Smooth muscle cell (in vitro differentiated cells): ENCODE data around the gene PCSK1. TPM values are rescaled to one million over a fixed set of nuclear protein-coding genes. Genes with fewer than 3 reads are reported as not detected.

Experiments
- DNase-seq: peaks from one replicate; lab custom pipeline; 2025; ENCODE audit not compliant: unreplicated experiment; lab: John Stamatoyannopoulos, UW
- H2AFZ ChIP-seq: fragments of 200-600 bp; sonication (generic); 2 replicates; pipeline ENCODE4 v1.6.0; 2016; ENCODE audit warnings: antibody characterized with exemption, low read depth, mild to moderate bottlenecking
- H3F3A ChIP-seq: fragments of 200-600 bp; sonication (generic); 2 replicates; pipeline ENCODE4 v1.6.0; 2017; ENCODE audit warnings: antibody characterized with exemption, low read depth
- H3K27ac ChIP-seq: fragments of 200-600 bp; sonication (generic); 2 replicates; pipeline ENCODE4 v1.5.1; 2016; ENCODE audit warnings: low read depth, mild to moderate bottlenecking
- H3K27me3 ChIP-seq: fragments of 200-600 bp; sonication (generic); 2 replicates; pipeline ENCODE4 v1.6.1; 2016; ENCODE audit warnings: low read depth, mild to moderate bottlenecking
- H3K36me3 ChIP-seq: fragments of 200-600 bp; sonication (generic); 2 replicates; pipeline ENCODE4 v1.5.1; 2016; ENCODE audit warnings: low read depth
- H3K4me1 ChIP-seq: fragments of 200-600 bp; sonication (generic); 2 replicates; pipeline ENCODE4 v1.5.1; 2016; ENCODE audit warnings: low read depth
- H3K4me2 ChIP-seq: fragments of 200-600 bp; sonication (generic); 2 replicates; pipeline ENCODE4 v1.6.0; 2016; ENCODE audit warnings: mild to moderate bottlenecking
- H3K4me3 ChIP-seq: fragments of 200-600 bp; sonication (generic); 2 replicates; pipeline ENCODE4 v1.5.1; 2016; ENCODE audit warnings: mild to moderate bottlenecking
- H3K79me2 ChIP-seq: fragments of 200-600 bp; sonication (generic); 2 replicates; pipeline ENCODE4 v1.6.0; 2016; ENCODE audit warnings: low read depth, mild to moderate bottlenecking
- H3K9ac ChIP-seq: fragments of 200-600 bp; sonication (generic); 2 replicates; pipeline ENCODE4 v1.6.0; 2016; ENCODE audit warnings: low read depth
- H3K9me3 ChIP-seq: fragments of 200-600 bp; sonication (generic); replicated peaks from 2 replicates; pipeline ENCODE4 v1.5.1; 2016; ENCODE audit warnings: low read depth
- H4K20me1 ChIP-seq: fragments of 200-600 bp; sonication (generic); 2 replicates; pipeline ENCODE4 v1.6.0; 2016; ENCODE audit warnings: low read depth
- CTCF ChIP-seq: fragments of 200-600 bp; sonication (generic); IDR thresholded peaks from 2 replicates; pipeline ENCODE4 v1.5.1; 2017; ENCODE audit warnings: borderline replicate concordance, mild to moderate bottlenecking, antibody characterized with exemption; ENCODE audit not compliant: insufficient read depth, poor library complexity, severe bottlenecking
- WGBS: methylation state at CpG from one replicate; pipeline ENCODE4 v1.1.7; 2016; ENCODE audit warnings: low lambda C conversion rate; 5-methylcytosine and 5-hydroxymethylcytosine counted together
- polyA plus RNA-seq: library from polyadenylated mRNA; unstranded; fragments of >200 nt; fragmentation: Nextera tagmentation; extraction: Ambion mirVana; gene quantifications from 2 replicates; pipeline ENCODE4 v1.2.1, GENCODE V29; 2016
- total RNA-seq: library from RNA; depleted of rRNA; stranded (reverse); fragments of >200 nt; gene quantifications from 2 replicates; pipeline ENCODE4 v1.2.3, GENCODE V29; 2014

The PCSK1 gene
- total and polyA plus RNA-seq, 2 experiments from 2014 or later, result 0.32 to 1.1 TPM

GRCh38 chr5:96377167-96377566 lies 55.9 kb downstream of the PCSK1 start:
- H3F3A ChIP-seq, result no peaks in the 10 kb centered on the region
- H3K79me2 ChIP-seq, result no peaks in the 10 kb centered on the region
- 47% methylated on average over 2 of the region's 2 CpGs for WGBS
- H4K20me1 ChIP-seq, result no peaks in the 10 kb centered on the region
- H2AFZ ChIP-seq, result no peak overlapping the region
- H3K27me3 ChIP-seq, result peaks cover 11% of the 10 kb centered on the region
- H3K4me2 ChIP-seq, result no peak overlapping the region
- no peaks in the 10 kb centered on the region for H3K4me1 ChIP-seq
- H3K4me3 ChIP-seq, result no peak overlapping the region
- DNase-seq, result no peak
- H3K36me3 ChIP-seq, result no peaks in the 10 kb centered on the region
- TF ChIP-seq CTCF, result no peak
- no peak overlapping the region for H3K9ac ChIP-seq
- H3K27ac ChIP-seq, result no peak overlapping the region
- H3K9me3 ChIP-seq, result no peaks in the 10 kb centered on the region

GRCh38 chr5:96374653-96375052 lies 58.4 kb downstream of the PCSK1 start:
- TF ChIP-seq CTCF, result no peak
- H3K4me2 ChIP-seq, result no peak overlapping the region
- H3K4me1 ChIP-seq, result no peaks in the 10 kb centered on the region
- no peaks in the 10 kb centered on the region for H3F3A ChIP-seq
- H3K4me3 ChIP-seq, result no peak overlapping the region
- no peaks in the 10 kb centered on the region for H4K20me1 ChIP-seq
- H3K27me3 ChIP-seq, result peaks cover 7% of the 10 kb centered on the region
- H3K79me2 ChIP-seq, result no peaks in the 10 kb centered on the region
- no peak overlapping the region for H2AFZ ChIP-seq
- 91% methylated on average over 5 of the region's 5 CpGs for WGBS
- H3K9ac ChIP-seq, result no peak overlapping the region
- no peaks in the 10 kb centered on the region for H3K9me3 ChIP-seq
- DNase-seq, result no peak
- no peaks in the 10 kb centered on the region for H3K36me3 ChIP-seq
- no peak overlapping the region for H3K27ac ChIP-seq

GRCh38 chr5:96373381-96373733 lies 59.7 kb downstream of the PCSK1 start:
- Histone ChIP-seq H2AFZ (no peak overlapping the region), H3K36me3 (no peaks in the 10 kb centered on the region), H3K79me2 (no peaks in the 10 kb centered on the region), H3K4me3 (no peak overlapping the region), H3K4me2 (no peak overlapping the region), H3K9ac (no peak overlapping the region), H3K27me3 (peaks cover 5% of the 10 kb centered on the region), H3K4me1 (no peaks in the 10 kb centered on the region), H3K27ac (no peak overlapping the region), H3F3A (no peaks in the 10 kb centered on the region), H3K9me3 (no peaks in the 10 kb centered on the region), H4K20me1 (no peaks in the 10 kb centered on the region)
- no peak for DNase-seq
- TF ChIP-seq CTCF, result no peak
- WGBS, result 88% methylated on average over 4 of the region's 4 CpGs

GRCh38 chr5:96372726-96373380 lies 60.2 kb downstream of the PCSK1 start:
- Histone ChIP-seq H3K27me3 (peaks cover 5% of the 10 kb centered on the region), H3K79me2 (no peaks in the 10 kb centered on the region), H3K4me2 (no peak overlapping the region), H3K27ac (no peak overlapping the region), H3K9me3 (no peaks in the 10 kb centered on the region), H3K36me3 (no peaks in the 10 kb centered on the region), H3K4me1 (no peaks in the 10 kb centered on the region), H4K20me1 (no peaks in the 10 kb centered on the region), H2AFZ (no peak overlapping the region), H3K9ac (no peak overlapping the region), H3K4me3 (no peak overlapping the region), H3F3A (no peaks in the 10 kb centered on the region)
- no peak for TF ChIP-seq CTCF
- DNase-seq, result no peak
- 91% methylated on average over 2 of the region's 2 CpGs for WGBS
